T-helper 2 cell treated with Interferon-gamma antibody and Interleukin-4, amounts not matched to agents 100 ng/mL and 5 ng/mL, for 36 hours (primary cell): ENCODE data around the gene HTT. TPM values are rescaled to one million over a fixed set of nuclear protein-coding genes. Genes with fewer than 3 reads are reported as not detected.

ENCODE experiments used
- intact Hi-C: fragments of 100-400 bp; cut with micrococcal nuclease; formaldehyde crosslinking; loops from one replicate; pipeline ENCODE4 v1.15.1; 2023
- total RNA-seq: library from RNA; stranded (reverse); gene quantifications from 2 replicates; pipeline ENCODE4 v1.2.3, GENCODE V29; 2022

HTT gene
- total RNA-seq, 1 donor from 2014 or later: 65.4 TPM

- intact Hi-C loops: no loop called here
Measured at GRCh38 chr4:3246458-3247398, 172.2 kb downstream of the HTT start.

- intact Hi-C loops: no loop called here
Measured at GRCh38 chr4:3247399-3248177, 173.1 kb downstream of the HTT start.

- intact Hi-C loops: no loop called here
Measured at GRCh38 chr4:3248178-3248480, 173.6 kb downstream of the HTT start.

- intact Hi-C loops: no loop called here
Measured at GRCh38 chr4:3248811-3249661, 174.6 kb downstream of the HTT start, which contains the start of gene MSANTD1. MSANTD1 (plus strand) TSS chr4:3249159; CDS start chr4:3249223, 64 bp downstream.

GRCh38 chr4:3249711-3250437 lies 175.4 kb downstream of the HTT start:
- intact Hi-C loops: no loop called here

GRCh38 chr4:3250438-3250955 lies 176.0 kb downstream of the HTT start:
- intact Hi-C loops: no loop called here

GRCh38 chr4:3250956-3251690 lies 176.6 kb downstream of the HTT start:
- intact Hi-C loops: no loop called here

- intact Hi-C loops: no loop called here
Measured at GRCh38 chr4:3251691-3252479, 177.4 kb downstream of the HTT start.

GRCh38 chr4:3252480-3252828 lies 178.0 kb downstream of the HTT start:
- intact Hi-C loops: no loop called here

- intact Hi-C loops: no loop called here
Measured at GRCh38 chr4:3252831-3253641, 178.6 kb downstream of the HTT start.

- intact Hi-C loops: no loop called here
Measured at GRCh38 chr4:3253808-3254207, 179.3 kb downstream of the HTT start.

- intact Hi-C loops: no loop called here
Measured at GRCh38 chr4:3254302-3255131, 180.0 kb downstream of the HTT start.

GRCh38 chr4:3255611-3256186 lies 181.2 kb downstream of the HTT start:
- intact Hi-C loops: no loop called here

GRCh38 chr4:3256230-3257102 lies 182.0 kb downstream of the HTT start:
- intact Hi-C loops: no loop called here

GRCh38 chr4:3257103-3257555 lies 182.6 kb downstream of the HTT start:
- intact Hi-C loops: no loop called here
